IPS DF 19.7 (cell line): ENCODE data around the gene KRT20.
A peak's percentile ranks its signal among the peaks of the same experiment; 100 is the strongest.
"Not testable (repeated sequence)": the region's sequence is repeated elsewhere in the genome, so short reads cannot be mapped to it uniquely, and the experiment has no call there.

ENCODE experiments used
- DNase-seq: peaks from one replicate; pipeline ENCODE4 v3.0.0-alpha.2; 2013; ENCODE audit warnings: low read depth, low spot score

The KRT20 gene

DNA sequence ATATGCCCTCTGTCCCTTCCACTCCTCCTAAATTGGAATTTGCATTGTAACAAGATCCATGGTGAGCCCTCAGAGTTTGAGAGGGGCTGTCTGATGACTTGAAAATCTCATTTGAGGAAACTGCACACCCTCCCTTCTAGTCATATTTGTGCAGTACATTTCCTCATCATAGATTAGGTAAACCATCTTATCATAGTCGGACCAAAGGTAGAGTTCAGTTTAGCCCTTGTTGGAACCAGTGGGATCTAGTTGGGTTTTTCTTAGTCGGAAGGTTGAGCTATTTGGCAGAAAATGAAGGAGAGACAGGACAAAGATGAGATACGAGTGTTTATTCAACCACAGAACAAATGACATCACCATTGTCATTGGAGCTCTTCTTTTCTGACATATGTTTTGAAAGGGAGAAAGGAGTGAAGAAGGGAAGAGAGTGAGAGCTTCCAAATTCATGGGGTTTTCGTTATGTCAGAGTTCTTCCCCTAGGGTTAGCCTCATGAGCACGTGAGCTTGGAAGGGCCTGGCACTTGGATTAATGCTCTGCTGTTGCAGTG lies 15.8 kb upstream of the KRT20 start:
- DNase-seq = no peak

DNA sequence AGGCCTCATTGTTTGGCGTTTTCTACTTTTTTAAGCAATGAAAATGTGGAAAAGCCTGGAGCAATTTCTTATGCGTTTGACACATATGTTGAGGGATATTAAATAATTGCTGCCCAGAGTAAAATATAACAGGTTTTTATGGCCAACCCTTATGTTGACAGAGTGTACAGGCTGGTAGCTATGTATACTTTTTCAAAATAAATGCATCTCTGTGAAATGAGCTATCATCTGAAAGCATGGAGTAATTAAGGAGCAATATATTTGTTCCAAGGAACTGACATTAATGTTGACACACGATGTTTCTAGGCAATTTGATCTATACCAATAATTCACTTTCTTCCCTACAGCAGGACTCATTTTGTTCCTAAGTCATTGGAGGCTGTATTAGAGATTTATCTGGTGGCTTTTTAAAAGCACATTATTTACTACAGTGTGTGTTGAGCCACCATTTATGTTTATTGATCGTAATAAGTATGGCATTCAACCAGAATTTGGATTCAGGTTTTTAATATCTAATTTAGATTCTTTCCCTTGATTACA lies 11.9 kb upstream of the KRT20 start:
- no peak for DNase-seq

DNA sequence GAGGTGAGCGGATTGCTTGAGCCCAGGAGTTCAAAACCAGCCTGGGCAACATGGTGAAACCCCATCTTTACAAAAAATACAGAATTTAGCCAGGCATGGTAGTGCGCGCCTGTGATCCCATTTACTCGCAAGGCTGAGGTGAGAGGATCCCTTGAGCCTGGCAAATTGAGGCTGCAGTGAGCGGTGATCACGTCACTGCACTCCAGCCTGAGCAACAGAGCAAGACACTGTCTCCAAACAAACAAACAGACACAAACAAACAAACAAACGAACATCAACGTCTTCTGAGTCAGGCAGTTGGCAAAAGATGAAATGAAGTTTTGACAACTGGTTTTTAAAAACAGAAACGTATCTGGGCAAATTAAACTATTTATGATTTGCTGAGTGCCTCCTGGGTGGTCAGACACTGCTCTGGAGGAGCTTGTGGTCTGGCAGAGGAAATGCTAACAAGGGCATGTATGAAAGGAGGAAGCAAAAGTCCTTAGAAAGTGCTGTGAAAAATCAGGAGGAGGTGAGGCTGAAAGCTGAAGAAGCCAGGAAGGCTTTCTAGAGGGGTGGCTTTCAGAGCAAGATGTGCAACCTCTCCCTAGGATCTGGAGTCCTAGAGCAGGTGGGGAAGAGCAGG lies 10.2 kb upstream of the KRT20 start:
- DNase-seq = no peak

DNA sequence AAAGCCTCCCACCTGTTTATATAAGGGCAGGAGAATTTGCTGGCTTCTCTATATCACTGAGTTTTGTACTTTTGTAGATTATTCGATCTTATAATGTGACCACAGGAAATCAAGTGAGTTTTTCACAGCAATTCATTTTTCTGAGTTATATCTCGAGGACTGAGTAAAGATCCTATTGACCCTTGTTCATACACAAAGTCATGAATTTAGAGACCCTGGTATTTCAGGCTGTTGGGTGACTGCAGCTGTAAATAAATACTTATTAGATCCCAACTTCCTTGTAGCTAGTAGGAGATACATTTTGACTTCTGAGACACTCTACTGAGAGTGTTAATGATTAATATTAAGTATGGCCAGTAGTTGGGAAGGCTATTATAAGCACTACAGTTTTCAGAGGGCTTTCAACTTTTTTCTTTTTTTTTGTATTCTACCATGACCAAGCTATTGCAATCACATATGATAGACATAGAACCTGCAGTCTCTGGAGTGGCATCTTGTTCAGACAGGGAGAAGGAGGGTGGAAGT lies 3.2 kb upstream of the KRT20 start:
- DNase-seq = no peak

DNA sequence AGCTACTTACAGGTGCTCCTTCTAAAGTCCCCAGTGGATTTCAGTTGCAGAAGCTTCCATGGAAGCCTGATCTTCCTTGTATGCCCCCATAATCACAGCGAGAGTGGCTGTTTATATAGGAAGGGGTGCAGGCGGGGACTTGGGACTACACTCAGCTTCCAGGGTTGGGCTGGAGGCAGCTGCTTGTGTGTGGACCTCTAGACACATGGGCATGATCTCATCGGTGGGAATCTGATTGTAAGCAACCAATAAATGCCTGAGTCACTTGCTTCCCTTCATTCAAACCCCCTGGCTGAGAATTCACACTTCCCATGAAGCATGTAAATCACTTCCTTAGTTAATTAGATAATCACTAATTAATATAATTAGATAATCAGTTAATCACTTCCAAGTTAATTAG lies 1.0 kb upstream of the KRT20 start:
- no peak for DNase-seq

DNA sequence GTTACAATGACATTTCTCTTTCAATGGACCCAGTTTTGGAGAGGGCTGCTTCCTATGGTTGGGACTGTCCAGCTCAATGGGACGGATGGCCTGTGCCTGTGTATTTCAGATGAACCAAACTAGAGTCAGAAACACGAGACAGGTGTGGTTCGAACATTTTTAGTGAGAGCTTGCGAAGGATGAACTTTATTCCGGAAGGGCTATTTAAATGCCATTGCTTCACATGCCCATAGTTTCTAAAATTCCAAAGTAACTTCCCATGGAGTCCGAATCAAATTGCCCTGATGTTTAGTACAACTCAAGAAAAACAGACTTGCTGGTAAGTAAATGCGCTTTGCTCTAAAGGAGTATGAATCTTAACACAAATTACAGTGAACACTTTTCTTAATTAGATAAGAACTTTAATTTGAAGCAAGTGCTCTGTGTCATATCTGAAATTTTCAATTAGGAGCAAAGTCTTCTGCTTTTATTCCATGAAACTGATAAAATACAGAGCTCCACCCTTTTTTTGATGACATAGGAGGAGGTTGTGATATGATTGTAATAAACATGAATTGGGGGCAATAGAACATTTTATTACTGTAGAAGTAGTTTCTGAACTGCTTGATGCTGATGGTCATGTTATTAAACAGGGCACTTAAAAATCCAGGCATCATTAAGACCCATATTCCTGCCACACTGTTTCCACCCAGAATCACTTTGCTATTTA lies 1.3 kb downstream of the KRT20 start:
- DNase-seq = no peak

DNA sequence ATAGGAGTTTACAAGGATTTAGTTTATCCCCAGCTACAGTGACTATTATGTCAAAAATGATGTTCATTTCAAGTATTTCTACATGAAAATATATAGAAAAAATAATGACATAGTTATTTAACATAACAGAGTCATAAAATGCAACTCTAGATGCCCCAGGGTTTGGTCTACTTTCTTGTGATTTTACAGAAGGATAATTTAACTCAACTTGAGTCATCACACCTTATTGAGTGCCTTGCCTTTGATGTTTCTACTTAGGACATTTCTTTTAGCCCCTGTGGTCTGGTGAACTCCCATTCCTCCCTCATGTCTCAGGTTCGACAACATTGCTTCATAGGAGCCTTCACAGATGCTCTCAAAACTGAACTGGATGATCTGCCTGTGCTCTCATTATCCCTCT lies 2.0 kb downstream of the KRT20 start:
- no peak for DNase-seq

DNA sequence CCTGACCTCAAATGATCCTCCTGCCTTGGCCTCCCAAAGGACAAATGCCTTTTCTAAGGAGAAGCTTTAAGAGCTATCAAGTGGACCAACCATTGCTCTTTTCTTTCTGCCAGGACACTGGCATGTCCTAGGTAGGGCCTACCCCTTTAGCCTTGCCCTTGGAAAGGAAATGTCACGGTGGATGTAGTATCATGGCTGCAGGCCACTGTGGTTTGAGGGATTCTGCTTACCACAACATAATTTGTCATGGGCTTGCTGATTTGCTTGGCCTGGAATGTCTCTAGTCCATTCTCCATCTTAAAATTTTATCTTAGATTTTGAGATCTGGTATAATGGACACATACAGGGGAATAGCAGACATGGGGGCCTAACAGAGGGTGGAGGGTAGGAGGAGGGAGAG lies 6.0 kb downstream of the KRT20 start:
- no peak for DNase-seq

DNA sequence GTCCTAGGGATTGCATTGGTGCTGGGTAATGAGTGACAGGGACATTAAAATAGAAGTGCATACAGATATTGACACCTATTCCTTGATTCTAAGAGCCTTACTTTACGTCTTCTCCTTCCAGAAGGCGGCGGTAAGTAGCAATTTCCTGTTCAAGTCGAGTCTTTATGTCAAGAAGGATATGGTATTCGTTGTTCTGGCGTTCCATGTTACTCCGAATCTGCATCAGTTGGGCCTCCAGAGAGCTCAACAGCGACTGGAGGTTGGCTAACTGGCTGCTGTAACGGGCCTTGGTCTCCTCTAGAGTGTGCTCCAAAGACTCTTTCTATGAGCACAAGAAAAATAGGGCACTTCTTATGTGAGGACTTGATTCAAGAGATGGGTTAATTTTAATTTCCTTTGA lies 7.0 kb downstream of the KRT20 start:
- no peak for DNase-seq

DNA sequence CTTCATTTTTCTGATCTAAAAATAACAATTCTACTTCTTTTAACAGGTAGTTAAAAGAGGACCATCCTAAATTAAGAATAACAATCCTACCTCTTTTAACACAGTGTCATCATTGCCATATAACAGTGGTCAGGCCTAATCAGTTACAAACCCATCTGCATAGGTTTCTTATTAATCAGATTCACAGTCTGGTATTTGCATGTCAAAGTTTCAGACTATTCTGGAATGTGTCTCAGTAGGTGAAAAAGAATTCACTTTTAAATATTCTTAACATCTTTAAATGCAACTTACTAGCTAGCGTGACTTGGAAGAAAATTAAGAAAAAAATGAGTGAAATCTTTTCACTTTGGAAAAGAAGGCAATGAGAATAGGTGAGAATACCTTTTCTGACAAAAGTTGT lies 11.2 kb downstream of the KRT20 start:
- no peak for DNase-seq

DNA sequence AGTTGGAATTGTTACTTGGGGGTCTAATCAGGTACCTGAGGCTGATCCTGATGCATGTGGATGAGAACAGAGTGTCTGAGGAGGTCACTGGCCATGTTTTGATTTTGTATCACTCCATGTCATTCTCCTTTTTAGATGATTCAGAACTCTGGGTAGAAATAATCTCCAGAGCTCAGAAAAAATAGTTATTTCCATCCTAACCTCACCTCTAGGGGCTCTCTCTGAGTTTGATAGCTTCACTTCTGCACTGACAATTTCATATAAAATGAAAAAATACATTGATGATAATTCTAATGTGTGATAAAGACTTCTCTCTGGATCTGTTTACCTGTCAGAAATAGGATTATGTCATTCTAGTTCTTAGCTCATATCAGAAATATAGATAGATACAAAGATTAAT lies 11.8 kb downstream of the KRT20 start:
- no peak for DNase-seq

DNA sequence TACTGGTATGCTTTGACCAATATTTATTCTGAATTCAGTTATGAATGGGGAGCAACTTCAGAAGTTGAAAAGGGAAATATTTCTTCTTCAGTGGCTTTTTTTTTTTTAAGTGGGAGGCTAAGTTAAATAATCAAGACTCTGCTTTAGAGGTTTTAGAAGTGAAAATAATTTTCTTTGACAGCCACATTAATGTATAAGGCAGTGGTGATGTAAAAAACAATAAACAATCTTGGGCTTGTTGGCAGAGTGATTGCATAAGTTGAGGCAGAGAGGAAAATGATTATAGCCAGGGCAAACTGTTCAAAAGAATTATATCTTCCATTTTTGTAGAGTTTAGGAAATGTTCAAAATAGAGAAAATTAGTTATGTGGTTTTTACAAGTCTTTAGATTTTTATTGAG lies 12.6 kb downstream of the KRT20 start:
- no peak for DNase-seq

DNA sequence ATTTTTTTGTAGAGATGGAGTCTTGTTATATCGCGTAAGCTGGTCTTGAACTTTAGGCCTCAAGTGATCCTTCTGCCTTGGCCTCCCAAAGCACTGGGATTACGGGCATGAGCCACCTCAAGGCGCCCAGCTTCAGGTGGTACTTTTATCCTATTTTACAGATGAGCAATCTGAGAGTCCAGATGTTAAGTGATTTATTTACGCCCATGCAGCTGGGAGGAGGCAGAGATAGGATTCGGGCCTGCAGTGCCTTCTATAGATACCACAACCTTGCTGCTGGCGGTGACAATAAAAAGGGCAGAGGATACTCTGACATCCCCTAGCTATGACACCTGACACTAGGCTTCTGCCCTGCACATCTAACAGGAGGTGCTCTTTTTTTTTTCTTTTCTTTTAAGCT lies 13.7 kb downstream of the KRT20 start:
- DNase-seq = no peak

DNA sequence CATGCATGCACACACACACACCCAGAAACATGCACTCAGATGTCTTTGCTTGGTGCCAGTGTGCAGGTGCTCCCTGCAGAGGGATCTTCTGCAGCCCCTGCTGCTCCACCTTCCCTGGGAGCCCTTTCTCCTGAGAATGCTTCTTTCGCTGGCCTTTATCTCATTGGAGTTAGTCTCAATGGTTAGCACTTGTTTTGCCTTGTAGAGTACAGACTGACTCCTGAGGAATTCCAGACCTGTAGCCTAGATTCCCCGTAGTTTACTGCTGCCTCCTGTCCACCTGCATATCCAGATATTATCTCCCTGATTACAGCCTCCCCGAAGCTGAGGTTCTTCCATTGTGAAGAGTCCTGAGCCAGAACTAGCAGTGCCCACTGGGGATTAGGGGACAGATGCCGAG lies 14.9 kb downstream of the KRT20 start:
- DNase-seq = no peak

DNA sequence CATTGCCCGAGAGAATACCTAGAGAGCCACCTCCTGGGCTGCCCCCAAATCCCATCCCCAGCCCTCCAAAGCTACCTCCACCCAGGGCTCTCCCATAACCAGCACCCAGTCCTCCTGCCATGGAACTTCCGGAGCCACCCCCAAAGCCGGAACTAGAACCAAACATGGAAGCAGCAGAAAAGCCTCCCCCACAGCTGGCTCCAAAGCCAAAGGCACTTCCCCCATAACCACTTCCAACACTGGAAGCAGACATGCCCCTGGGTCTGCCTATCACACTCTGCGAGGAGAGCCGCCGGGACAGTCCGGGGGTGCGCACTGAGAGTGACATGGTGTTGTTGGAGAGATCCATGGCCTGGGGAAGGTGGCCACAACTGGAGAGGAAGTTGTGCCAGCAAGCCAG lies 18.2 kb downstream of the KRT20 start, which contains the start of gene KRT12:
Gene KRT12 (minus strand): TSS at position 386 of the 400 bp plus-strand sequence. CDS start 37 bp downstream, at position 349.
- DNase-seq = no peak

DNA sequence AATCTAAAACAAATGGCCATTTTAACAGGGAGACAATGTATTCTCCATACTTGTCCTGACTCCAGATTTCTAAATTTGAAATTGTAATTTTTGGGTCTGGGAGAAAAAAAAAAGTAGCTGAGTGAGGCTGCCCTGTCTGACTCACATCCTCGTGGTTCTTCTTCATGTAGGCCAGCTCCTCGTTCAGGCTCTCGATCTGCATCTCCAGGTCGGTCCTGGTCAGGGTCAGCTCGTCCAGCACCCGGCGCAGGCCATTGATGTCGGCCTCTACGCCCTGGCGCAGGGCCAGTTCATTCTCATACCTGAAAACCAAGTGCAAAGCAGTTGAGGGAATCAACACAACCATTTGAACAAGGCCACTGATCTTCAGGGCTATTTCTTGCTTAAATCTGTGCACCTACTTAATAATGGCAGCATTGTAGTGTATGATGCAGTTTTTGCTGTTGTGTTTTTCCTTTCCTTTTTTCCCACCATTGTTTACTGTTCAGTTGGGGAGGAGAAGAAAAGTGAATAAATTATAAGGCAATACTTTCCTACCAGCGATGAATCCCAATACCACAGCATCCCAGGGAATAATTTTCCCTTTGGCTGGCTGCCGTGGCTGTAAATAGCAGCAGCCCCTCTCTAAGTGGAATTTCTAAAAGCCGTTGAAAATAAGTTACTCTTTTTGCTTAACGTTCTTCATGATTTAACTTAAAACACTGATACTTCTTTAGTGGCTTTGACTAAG lies 20.2 kb downstream of the KRT20 start:
- no peak for DNase-seq

DNA sequence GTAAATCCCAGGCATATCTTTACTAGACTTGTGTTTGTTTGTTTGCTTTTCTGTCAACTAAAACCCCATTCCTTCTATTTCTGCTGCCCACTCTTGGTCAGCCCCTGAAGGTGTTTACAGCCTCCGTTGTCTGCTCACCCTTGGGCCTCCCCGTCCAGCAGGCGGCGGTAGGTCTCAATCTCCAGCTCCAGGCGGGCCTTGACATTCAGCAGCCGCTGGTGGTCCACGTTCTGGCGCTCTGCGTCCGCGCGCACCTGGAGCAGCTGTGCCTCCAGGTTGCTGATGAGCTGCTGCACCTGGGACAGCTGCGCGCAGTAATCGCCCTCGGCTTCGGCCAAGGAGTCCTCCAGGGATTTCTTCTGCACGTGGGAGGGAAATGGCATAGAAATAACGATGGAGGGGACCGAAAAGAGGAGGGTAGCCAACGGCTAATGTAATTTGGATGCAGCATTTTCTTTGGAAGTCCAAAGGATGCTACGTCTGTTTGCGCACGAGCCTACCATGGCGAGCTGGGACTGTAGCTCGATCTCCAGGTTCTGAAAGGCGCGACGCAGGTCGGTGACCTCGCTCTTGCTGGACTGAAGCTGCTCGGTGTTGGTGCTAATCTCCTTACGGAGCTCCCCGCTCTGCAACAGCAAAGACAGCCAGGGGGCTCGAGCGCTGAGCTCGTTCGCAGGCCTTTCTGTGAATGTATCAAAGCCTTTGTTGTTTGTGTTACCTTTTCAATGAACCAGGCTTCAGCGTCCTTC lies 21.9 kb downstream of the KRT20 start:
- peak; percentile 69 for DNase-seq

DNA sequence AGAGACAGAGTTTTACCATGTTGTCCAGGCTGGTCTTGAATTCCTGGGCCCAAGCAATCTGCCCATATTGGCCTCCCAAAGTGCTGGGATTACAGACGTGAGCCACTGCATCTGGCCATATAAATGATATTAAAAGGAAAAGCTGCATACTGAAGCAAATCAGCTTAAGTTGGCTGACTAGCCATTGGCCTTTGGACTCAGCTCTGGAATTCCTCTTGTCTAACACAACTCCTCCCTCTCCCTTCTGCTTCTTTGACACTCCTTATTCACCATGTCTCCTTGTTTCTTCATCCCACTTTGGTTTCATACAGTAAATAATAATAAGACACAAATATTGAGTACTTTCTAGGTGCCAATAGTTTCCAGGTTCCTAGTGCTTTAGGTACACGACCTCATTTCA lies 25.5 kb downstream of the KRT20 start:
- DNase-seq = no peak

DNA sequence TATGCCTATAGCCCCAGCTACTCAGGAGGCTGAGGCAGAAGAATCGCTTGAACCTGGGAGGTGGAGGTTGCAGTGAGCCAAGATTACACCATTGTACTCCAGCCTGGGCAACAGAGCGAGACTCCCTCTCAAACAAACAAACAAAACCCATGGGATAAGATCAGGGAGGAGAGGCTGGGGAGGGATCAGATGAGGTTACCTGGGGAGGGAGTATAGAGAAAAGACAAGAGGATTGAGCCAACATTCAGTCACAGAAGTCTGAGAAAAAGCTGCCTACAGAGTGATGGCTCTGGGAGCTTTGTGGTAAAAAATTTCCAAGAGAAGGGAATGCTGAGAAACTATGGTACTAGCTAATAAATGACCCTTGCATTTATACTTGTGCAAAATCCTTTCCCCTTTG lies 26.4 kb downstream of the KRT20 start:
- DNase-seq = not testable (repeated sequence)

DNA sequence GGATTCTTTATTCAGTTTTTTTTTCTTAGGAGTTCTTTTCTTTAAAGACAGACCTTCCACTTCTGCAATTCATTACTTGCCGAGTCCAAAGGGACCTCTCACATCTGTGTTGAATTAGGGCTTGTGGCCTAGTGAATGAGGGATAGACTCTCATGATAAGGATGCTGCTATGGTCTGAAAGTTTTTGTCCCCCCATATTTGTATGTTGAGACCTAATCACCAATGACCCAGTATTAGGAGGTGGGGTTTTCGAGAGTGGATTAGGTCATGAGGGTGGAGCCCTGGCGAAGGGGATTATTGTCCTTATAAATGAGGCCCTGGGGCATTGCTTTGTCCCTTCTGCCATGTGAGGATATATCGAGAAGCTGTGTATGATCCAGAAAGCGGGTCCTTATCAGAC lies 27.5 kb downstream of the KRT20 start:
- DNase-seq = no peak

DNA sequence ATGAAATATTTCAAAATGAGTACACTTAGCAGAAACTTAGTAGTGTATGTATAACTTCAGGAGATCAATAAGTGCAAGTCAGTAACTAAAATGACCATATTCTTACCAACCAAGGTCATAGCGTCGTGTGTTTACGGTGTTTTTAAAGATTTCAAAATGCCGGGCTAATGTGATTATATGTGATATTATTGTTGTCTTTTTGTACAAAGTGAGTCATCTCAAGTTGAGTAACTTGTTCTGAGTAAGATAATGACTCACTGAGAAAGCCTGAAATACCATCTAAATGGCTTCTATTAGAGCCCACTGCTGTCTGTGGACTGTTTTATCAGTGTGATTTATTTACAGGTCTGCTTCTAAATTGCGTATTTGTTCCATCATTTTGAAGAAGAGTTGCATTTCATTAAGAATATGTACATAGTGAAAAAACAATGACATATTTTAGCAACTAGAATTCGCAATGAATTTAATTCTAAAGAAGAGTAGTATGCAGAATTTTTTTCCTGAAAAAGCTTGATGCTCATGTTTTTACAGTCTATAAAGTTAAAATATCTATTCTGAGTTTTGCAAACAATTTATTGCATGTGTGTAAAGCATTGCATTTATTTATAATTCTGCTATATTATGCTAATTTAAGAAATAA lies 30.7 kb downstream of the KRT20 start:
- no peak for DNase-seq
